LNCaP clone FGC (cell line): ENCODE data around the gene MARCO.
"Not testable (repeated sequence)": the region's sequence is repeated elsewhere in the genome, so short reads cannot be mapped to it uniquely, and the experiment has no call there.

Source experiments
- DNase-seq: peaks from one replicate; pipeline ENCODE4 v3.0.0-alpha.2; 2011; ENCODE audit warnings: low read depth
- H3K4me3 ChIP-seq: 2 replicates; pipeline ENCODE4 v1.5.1; 2011; ENCODE audit warnings: mild to moderate bottlenecking, low read depth, low read length, control low read depth
- CTCF ChIP-seq: IDR thresholded peaks from 2 replicates; pipeline ENCODE4 v1.5.1; 2012; ENCODE audit warnings: mild to moderate bottlenecking; ENCODE audit not compliant: control insufficient read depth, insufficient read depth; ENCODE audit errors: extremely low read depth

MARCO gene

GRCh38 chr2:118939994-118940393, 2.0 kb upstream of the MARCO start:
- no peak for TF ChIP-seq CTCF
- no peak overlapping the region for H3K4me3 ChIP-seq
- no peak for DNase-seq

- no peak for TF ChIP-seq CTCF
- no peak for DNase-seq
- no peak overlapping the region for H3K4me3 ChIP-seq
Measured at GRCh38 chr2:118940486-118941120, 1.4 kb upstream of the MARCO start.

GRCh38 chr2:118943286-118943685, 1.3 kb downstream of the MARCO start:
- no peak for TF ChIP-seq CTCF

GRCh38 chr2:118945881-118946280, 3.9 kb downstream of the MARCO start:
- TF ChIP-seq CTCF: no peak
- DNase-seq: no peak
- H3K4me3 ChIP-seq: no peak overlapping the region

More at GRCh38 chr2:118943286-118943685, 1.3 kb downstream of the MARCO start:
- DNase-seq: no peak
- H3K4me3 ChIP-seq: no peak overlapping the region

GRCh38 chr2:118948266-118948665, 6.3 kb downstream of the MARCO start:
- not testable (repeated sequence) for DNase-seq

GRCh38 chr2:118954297-118955060, 12.5 kb downstream of the MARCO start:
- no peak for TF ChIP-seq CTCF
- no peak overlapping the region for H3K4me3 ChIP-seq
- DNase-seq: no peak

More at GRCh38 chr2:118948266-118948665, 6.3 kb downstream of the MARCO start:
- H3K4me3 ChIP-seq: not testable (repeated sequence)

- no peak overlapping the region for H3K4me3 ChIP-seq
- no peak for DNase-seq
- no peak for TF ChIP-seq CTCF
Measured at GRCh38 chr2:118965737-118966136, 23.7 kb downstream of the MARCO start.
